Non-pigmented ciliary epithelial cell (primary cell): Measurements from ENCODE around the gene GDPD4.
"Not testable (repeated sequence)": the region's sequence is repeated elsewhere in the genome, so short reads cannot be mapped to it uniquely, and the experiment has no call there.

Experiments used
- DNase-seq: peaks from one replicate; pipeline ENCODE4 v3.0.0-alpha.2; 2010; ENCODE audit warnings: low read depth

GDPD4 gene, protein sequence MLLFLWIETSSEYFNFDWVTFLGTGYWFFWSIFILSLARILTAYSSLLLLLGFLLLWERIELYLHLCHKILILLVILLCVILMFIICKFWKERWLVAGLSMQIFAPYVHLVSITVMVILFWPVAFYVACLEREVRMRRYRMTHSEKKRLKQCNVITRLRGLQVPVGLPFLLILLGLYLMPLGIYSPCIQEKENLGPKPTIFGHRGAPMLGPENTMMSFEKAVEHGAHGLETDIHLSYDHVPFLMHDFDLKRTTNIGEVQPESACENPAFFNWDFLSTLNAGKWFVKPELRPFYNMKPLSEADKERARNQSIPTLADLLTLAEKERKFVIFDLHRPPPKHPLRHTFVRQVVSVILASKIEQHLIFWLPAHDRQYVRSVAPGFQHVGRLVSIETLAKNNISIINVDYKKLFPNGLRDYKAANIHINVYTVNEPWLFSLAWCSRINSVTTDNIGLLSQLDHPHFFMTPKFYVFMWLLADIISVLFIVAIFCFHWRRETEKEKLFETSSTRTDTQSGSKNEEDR

DNA sequence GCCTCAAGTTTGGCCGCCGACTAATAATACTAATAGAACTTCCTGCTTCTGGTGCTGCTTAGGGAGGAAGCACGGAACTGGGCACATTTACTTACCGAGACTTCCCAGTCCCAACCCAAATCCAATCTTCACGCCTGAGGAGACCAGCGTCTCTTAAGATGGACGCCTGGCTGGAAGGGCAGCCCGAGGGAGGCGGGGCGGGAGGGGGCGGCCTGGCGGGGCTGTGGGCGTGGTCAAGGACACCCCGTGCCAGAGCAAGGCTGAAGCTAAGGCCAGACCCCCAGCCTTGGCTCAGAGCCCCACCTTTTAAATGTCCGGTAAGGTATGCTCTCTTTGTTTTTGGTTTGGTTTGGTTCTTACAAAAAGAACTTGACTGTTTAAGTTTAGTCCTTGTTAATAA, at the start of gene GDPD4:
Gene GDPD4 (minus strand): TSS at position 177 of the 400 bp plus-strand sequence. CDS start 16,549 bp downstream, outside the sequence.
- DNase-seq, result no peak

DNA sequence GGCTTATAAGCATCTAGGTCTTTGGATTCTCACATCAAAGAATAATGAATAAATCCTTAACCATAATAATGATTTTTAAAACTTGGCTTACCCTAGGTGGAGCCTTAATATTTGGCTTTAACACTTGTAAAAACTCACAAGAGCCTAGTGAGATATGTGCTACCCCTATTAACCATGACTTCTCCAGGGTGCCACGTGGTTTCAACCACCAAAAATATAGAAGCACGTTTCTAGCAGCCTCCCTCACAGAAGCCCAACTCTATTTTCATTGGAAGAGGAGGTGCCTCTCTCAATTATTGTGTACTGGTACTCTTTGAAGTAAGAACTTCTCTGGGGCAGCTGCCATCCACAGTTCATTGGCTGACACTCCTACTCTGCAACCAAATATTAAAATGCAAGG, 46.5 kb upstream of the GDPD4 start:
- no peak for DNase-seq

DNA sequence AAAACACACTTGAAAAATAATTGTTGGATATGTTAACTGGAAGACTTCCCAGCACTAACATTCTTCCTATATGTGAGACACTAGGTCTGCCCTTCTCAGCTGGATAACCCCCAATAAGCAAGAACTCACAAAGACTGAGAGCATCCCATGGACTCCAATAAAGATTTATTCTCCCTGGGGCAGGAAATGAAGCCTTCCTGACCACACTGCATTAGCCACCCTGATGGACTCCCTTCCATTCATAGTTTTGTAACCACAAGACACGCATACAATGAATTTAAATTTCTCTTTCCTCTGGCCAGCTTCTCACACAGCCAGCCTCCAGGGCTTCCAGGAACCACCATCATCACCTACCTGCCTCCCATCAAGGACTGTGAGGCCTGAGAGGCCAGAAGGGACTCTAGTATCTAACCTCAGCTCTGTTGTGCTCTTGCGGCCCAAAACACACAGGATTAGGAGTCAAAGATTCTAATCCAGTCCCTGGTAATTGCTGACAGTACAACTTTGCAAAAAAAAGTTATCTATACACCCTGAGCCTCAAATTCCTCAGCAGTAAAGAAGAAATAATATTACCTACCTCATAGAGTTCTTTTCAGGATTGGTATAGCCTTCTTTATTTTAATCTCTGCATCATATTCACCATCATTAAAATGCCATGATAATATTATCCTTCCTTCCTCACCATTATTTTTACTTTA, 45.6 kb upstream of the GDPD4 start:
- DNase-seq, result peak; percentile 73

DNA sequence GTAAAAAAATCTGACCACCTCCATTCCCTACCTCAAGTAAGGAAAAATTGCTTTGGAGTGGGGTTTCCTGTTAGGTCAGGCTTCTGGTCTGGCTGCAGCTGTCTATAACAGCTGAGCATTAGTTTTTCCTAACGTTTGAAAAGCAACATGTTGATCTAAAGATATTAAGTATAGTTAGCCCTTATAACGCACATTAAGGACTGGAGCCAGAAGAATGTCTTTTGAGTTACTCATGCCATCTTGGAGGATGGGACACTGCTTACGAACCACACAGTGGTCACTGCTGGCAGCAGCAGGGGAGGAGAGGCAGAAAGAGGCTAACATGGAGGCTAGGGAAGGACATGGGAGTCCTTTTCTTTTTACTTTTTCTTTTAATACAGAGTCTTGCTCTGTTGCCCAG, 44.1 kb upstream of the GDPD4 start:
- peak; percentile 48 for DNase-seq

DNA sequence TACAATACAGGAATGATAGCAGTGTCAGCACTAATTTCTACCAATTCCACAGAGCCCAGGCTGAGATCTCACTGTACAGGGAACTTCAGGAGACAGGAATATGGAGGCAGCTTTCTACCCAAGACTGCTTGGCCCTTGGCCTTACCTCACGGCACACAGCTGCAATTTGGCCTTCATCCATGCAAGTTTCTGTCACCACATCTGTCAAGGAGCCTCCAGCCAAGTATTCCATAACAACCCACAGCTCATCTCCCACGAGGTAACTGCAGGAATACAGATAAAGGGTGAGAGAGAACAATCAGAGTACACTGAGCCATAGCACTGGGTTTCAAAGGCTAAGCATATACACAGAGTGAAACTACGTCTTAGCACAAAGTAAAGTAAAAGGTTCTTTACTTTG, 39.0 kb upstream of the GDPD4 start:
- no peak for DNase-seq

DNA sequence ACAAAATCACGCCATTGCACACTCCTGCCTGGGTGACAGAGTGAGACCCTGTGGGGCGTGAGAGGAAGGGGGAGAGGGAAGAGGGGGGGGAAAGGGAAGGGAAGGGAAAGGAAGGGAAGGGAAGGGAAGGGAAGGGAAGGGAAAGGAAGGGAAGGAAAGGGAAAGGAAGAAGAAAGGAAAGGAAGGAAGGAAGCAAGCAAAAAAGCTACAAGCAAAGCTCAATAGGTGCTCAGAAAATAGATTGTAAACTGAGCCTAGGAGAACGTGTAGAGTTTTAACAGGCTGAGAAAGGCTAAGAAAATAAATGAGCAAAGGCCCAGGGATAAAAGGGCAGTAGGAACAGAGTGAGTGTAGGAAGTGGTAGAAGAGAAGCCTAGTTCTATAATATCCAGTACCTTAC, 30.8 kb upstream of the GDPD4 start:
- no peak for DNase-seq

DNA sequence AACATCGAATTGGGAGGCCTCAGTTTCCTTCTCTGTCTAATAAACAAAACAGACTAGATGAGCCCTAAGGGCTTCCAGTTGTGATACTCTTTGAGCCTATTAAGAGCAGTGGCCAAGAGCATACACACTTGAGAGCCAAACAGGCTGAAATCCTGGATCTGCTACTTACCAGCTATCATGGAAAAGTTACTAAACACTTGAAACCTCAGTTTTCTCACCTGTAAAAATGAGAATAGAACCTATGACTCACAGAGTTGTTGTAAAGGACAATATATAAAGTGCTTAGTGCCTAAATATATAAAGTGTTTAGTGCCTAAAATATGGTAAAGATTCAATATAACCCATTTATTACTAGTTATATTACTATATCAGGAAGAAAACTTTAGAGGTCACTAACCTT, 23.7 kb upstream of the GDPD4 start:
- DNase-seq, result no peak

DNA sequence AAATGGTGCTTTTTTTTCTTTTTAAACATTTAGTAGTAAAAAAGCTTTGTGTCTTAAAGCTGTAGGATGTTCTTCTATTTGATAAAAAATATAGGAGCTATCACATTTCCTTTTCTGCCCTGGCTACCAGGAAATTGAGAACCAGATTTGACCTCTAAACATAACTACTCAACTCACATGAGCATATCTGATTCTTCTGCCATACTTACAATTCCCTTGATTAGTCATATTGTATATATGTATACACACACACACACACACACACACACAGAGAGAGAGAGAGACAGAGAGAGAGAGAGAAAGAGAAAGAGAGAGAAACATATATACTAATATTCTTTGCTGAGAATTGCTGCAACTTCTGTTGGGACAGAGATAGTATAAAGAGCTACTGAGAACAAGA, 23.0 kb upstream of the GDPD4 start:
- DNase-seq, result no peak

DNA sequence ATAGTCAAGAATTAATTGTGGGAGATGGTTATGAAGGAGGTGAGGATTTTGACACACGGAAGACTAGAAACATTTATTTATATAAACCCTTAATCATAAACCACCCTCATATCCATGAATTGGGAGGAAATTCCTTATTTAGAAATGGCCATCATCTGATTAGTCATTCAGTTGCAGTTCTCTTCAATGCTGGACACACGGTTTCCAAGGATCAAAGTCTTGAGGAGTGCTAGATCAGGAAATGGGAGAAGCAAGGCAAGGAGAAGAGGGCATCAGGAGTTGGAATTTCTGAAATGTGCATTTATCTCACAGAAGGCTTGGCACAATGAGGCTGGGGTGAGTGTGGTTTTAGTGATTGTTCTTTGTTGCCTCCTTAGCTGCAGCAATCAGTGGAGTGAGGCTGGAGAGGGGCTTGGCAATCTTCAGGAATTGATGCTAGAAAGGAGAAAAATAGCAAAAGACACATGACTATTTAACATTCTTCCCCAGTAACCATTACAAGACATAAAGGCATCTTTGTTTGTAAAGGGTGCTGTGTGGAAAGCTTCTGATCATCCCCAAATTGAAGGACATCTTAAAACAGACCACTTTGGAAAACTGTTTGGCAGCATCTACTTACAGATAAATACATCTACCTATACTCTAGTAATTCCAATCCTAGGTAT, 21.6 kb upstream of the GDPD4 start:
- no peak for DNase-seq

DNA sequence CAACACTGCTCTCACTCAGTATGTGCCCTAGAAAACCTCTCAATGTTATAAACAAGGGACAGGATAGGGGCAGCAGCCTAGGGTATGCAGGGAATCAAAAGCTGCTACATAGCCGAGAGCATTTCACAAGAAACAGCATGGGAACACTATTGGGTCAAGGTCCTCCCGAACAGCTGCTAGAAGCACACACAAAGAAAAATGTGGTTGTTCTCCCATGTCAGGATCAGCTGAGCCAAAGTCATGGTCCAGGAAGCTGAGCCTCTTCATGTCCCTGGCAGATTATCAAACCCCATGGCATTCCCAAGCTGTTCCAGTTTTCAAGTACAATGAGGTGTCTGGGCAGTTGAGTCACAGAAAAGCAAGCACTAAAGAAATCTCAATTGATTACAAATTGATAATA, 21.0 kb upstream of the GDPD4 start:
- DNase-seq, result peak; percentile 50

DNA sequence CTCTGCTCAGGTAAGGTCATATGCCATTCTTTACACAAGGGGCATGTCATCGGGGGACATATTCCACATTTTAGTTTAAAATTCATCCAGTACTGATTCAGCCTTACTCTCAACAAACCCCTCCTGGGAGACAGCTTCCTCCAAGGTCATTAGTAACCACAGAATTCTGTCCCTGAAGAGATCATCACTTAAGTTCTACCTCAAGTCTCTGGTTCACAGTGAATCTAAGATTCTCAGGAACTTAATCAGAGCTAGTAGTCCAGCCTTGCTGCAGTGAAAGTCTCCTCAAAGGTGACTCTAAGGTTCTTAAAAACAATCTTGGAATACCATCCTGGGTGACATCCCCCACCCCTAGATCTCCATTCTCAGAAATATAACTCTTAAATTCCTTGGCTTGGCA, 18.9 kb upstream of the GDPD4 start:
- no peak for DNase-seq

DNA sequence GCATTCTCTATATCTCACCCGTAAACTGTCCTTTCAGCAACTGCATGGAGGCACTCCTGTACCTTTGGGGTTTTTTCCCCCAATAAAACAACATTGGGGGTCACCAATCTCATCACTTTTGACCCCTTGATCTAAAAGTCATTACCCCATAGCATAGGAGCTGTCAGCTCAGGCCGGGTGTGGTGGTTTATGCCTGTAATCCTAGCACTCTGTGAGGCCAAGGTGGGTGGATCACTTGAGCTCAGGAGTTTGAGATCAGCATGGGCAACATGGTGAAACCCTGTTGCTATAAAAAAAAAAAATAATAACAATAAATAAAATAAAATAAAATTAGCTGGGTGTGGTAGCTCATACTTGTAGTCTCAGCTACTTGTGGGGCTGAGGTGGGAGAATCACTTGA, 17.1 kb upstream of the GDPD4 start:
- no peak for DNase-seq

DNA sequence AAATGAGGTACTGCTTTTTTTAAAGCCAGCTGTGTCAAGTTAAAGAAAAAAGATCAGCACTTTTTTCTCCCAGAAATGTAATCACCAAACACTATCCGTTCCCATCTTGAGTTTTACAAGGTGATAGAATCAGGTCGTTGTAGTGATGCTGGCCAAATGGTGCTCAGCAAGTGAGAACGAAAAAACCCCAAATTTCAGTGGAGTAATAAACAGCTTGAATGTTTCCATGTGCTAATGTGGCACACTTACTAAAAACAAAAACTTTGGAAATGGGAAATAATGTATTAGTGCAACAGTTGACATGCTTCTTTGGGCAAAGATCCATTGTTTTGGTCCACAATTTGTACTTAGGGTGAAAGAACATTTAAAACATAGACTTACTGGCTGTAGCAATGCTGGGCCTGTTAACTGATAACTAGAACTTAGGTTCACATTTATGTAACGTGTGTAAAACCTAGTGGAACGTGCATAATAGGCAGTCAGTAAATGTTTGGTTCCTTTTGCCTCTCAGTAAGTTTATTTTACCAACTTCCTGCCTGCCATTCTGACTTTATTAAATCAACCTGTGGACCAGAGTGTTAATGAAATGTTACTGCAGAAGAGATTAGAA, 15.4 kb upstream of the GDPD4 start:
- no peak for DNase-seq

DNA sequence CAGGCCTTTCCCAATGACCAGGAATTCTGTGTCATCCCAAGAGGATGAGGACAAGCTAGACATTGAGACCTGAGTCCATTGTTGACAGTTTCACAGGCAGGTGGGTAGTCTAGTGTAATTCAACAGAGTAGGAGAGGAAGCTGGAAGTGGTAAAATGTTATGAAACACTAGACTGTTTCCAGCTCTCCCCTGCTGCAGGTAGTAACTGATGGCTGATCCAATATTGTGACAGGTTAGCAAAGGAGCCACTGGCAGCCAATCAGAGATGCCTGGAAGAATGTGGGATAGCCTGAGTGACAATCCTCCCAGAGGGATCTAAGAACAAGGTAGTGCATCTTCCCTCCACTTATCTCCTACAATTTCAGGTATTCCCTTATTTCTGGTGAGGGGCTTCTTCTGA, 10.6 kb upstream of the GDPD4 start:
- no peak for DNase-seq

DNA sequence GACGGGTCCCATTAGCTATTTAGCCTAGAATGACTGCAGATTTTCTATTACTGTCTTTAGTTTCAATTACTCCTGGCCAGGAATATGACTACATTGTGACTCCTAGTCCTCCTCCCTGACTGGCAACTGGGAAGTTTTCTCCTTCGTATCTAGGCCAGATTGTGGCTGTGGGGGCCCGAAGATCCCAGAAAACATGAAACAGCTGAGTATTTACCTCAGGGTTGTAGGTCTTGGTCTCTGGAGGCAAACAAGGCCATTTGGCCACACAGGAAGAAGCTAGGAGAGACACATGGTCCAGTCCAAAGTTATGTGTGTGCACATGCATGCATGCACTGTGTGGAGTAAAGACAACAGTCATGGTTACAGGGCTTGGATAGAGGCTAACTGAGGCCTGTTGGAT, 10.2 kb upstream of the GDPD4 start:
- DNase-seq, result no peak

DNA sequence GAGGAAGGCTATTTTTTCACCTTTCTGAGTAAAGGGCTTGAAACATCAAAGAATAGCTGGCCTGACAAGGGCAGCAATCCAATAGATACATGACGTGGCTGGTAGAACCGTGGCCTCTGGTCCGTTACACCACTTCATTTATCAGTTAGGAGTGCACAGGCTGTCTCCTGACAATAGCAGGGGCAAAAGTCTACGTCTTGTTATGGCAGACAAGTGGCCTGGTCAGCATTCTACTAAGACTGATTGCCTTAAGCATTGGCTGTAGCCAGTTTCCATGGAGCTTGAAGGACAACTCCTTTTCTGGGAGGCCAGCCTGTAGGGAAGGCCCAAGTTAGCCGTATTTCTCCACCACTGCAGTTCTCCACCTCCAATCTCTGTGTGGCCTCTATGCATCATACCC, 9.2 kb upstream of the GDPD4 start:
- no peak for DNase-seq

DNA sequence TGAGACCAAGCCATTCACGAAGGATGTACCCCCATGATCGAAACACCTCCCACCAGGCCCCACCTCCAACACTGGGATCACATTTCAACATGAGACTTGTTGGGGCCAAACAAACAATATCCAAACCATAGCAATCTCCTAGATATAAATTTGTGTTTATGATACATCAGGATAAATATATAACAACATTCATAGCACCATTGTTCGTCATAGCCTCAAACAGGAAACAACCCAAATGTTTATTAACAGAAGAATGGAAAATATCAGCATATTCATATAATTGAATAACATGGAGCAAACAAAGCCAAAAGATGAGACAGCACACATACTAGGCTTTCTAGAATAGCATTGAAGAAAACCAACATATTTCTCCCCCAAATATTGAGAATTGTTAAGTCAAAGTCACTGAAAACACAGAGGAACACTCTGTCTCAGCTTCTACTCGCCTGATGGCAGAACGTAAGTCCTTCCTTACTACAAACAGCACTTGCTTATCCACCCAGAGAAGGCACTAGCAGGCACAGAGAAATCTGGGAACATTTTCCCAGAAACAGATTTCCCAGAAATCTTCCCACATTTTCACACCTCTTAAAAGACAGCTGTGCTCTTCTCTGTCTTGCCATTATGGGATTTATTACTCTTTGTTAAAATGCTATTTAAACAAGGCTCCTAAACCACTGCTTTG, 8.1 kb upstream of the GDPD4 start:
- DNase-seq, result no peak

DNA sequence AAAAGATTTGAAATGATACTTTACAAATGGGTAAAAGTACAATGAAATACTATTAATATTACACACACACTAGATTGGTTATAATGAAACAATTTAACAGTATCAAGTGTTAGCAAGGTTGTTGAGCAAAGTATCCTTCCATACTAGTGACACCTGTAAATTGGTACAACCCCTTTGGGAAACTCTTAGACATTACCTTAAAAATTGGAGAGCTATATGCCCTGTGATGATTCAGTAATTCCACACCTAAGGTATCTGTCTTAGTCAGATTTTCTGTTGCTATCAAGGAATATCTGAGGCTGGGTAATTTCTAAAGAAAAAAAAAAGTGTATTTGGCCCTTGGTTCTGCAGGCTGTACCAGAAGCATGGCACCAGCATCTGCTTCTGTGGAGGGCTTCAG, 7.4 kb upstream of the GDPD4 start:
- no peak for DNase-seq

DNA sequence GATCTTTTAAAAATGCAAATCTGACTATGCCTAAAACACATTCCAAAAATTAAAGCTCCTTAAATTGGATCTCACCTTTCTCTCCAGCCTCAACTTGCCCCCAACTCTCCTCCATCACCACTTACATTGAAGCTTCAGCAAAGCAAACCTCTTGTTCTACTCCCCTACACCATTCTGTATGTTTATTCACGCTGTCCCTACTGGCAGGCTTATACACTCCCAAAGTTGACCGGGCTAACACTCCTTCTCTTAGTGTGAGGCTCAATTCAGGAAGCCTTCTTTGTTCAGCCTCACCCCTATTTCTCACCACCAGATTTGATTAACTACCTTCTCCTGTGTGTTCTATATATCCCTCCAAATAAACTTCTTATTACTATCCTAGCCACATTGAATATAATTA, 1.8 kb upstream of the GDPD4 start:
- no peak for DNase-seq

DNA sequence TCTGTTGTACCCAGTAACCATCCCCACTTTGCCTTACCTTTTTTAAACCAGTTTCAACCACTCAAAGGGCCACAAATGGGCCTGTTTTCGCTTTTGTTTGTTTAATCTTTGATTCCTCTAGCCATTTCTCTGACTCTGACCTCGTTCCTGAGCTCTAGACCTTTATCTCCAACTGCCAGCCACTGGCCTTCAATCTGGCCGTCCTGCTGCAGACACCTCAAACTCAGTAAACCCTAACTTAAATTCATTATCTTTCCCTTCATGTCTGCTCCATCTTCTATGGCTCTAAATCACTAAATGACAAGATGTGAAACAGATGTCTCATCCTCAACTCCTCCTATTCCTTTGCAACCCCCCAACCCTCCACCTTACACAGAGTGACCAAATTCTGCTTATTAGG, 1.3 kb upstream of the GDPD4 start:
- DNase-seq, result no peak

DNA sequence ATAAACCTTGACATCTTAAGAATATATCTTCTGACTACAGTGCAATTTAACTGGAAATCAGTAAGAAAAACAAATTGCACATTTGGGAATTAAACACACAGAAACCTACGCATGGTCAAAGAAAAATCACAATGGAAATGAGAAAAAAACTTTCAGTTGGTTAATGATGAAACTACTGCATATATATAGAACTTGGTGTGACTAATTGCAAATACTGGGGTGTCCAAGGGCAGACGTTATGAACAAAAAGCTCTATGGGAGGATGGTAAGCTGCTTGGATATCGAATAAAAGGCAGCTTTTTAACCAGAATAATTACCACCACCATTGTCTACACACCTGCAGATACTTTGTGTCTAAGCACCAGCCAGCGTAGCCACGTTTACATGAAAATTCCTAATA, 791 bp downstream of the GDPD4 start:
- DNase-seq, result no peak

DNA sequence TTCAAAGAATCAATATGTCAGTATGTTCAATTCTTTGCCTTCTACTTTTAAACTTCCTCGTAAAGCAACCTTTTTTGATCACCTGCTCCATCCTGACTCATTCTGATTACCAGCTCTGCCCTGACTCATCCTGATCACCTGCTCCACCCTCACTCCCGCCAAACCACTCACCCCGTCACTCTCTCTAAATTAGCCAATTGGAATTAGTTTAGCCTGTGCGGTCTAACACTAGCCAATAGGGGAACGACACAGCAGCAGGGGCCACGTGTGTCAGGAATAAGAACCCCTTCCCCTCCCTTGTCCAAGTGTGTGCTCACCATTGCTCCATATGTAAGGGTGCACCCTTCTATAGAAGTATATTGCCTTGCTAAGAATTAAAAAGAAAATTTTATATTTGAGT, 1.5 kb downstream of the GDPD4 start:
- not testable (repeated sequence) for DNase-seq
